ENCODE measurements around the gene ROPN1. TPM values are rescaled to one million over a fixed set of nuclear protein-coding genes. Genes with fewer than 3 reads are reported as not detected.

Gene ROPN1
- total and polyA plus RNA-seq, 10 of the 15 experiments (the other 5 are each of a cell fraction or from before 2014, with no cell fraction given) = not detected

DNA sequence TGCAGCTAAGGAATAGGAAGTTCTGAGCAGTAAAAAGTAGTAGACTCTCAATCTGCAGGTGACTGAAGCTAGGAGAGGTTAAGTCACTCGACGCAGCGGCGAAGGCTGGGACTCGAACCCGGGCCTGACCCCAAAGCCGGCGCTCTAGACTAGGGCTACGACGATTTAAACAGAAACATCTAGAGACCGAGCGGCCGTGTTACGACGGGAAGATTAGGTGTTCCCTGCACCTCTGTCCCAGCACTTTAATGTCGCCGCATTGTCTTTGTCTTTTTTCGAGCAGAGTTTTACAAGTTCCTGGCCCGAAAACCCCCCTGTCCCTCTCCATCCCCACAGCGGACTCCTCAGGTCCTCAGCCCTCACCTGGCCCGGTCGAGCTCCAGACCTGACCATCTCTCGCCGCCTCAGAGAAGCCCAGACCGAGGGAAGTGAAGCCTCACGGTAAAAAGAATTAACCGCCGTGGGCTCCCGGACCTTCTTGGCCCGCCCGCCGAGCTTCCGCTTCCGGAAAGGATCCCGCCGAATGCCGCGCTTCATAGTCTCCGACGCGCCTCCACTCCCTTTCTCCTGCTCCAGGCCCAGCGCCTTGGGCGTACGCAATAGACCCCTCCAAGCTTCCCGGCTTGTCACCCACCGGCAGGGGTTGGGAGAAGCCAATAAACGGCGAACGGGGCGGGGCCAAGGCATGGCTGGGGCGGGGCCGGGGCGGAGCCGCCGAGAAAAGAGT is 31.0 kb downstream of the ROPN1 start, which contains the start of gene CCDC14:
TSS of gene CCDC14 (minus strand) at position 449 of the 727 bp plus-strand sequence. CDS start at position 393, 56 bp downstream.
- Histone ChIP-seq H3K4me1 (ENCODE audit: control insufficient read depth, insufficient read depth, low read length) (peaks cover 5% of the 10 kb centered on the region; the same call in 1 of the 2 replicates), H3K36me3 (ENCODE audit: control insufficient read depth in 2 of 2, insufficient read depth in 2 of 2, low read length in 1 of 2) (no peaks in the 10 kb centered on the region), H3K9me3 (replicated peaks; ENCODE audit: control insufficient read depth, insufficient read depth, low read length) (no peaks in the 10 kb centered on the region), H3K4me3 (peak within 1 kb of the TSS; percentile 100), H2AFZ (ENCODE audit: control insufficient read depth, low read depth, low read length) (peak within 1 kb of the TSS; percentile 94), H4K20me1 (ENCODE audit: control insufficient read depth, insufficient read depth) (no peaks in the 10 kb centered on the region), H3K4me2 (ENCODE audit: control insufficient read depth, insufficient read depth) (peak within 1 kb of the TSS; percentile 51), H3K79me2 (ENCODE audit: control insufficient read depth, insufficient read depth, low read length) (peaks cover 5% of the 10 kb centered on the region), H3K27ac (ENCODE audit: control insufficient read depth, insufficient read depth) (peak within 1 kb of the TSS; percentile 78), H3K9ac (ENCODE audit: control insufficient read depth, insufficient read depth, low read length) (peak within 1 kb of the TSS; percentile 97), H3K27me3 (replicated peaks in 1 of 2; ENCODE audit: control insufficient read depth in 2 of 2, insufficient read depth in 2 of 2, low read length in 1 of 2) (no peaks in the 10 kb centered on the region)
- CTCF ChIA-PET = interaction anchor here (1.6 kb wide), 1 partner anchor 237 kb away, joined by 5 read pairs; no protein-coding TSS in a partner anchor
- intact Hi-C loops (cut with micrococcal nuclease; ENCODE audit: unreplicated experiment) = no loop called here
- FAIRE-seq = no peak
- BruUV-seq (replicated peaks) = TSS peak; percentile 81
- in situ Hi-C loops (cut with MboI) = no loop called here
- ATAC-seq = peak; percentile 93
- RAD21 ChIA-PET (ENCODE audit: unreplicated experiment) = no interaction called here
- SMC1A ChIA-PET (ENCODE audit: uncharacterized antibody, unreplicated experiment) = no interaction called here
- no peak for DNase-seq (ENCODE audit: low read depth, low spot score)
- POLR2A ChIA-PET = interaction anchor here (0.6 to 0.8 kb wide), 2 partner anchors 88 to 227 kb away, joined by 3 to 5 read pairs; no protein-coding TSS in a partner anchor
- WGBS (ENCODE audit: insufficient coverage, insufficient replicate concordance, low lambda C conversion rate, missing lambda C conversion rate) = under 1% methylated on average over 52 of the region's 55 CpGs
- TF ChIP-seq TCF12 (IDR thresholded peaks at IDR 0.05; ENCODE audit: low read depth, low read length) (peak; percentile 52; the same call in 1 of the 2 replicates), MTA2 (IDR thresholded peaks at IDR 0.05; ENCODE audit: low read depth) (no peak), ZNF217 (IDR thresholded peaks at IDR 0.05) (no peak), SMAD5 (IDR thresholded peaks at IDR 0.05; ENCODE audit: low read depth) (no peak), EP300 (IDR thresholded peaks at IDR 0.05; ENCODE audit: borderline replicate concordance in 1 of 2, control insufficient read depth in 1 of 2, low read depth in 2 of 2, low read length in 2 of 2) (no peak), SIN3A (IDR thresholded peaks at IDR 0.05; ENCODE audit: low read depth, low read length) (0 out of 2 replicates have a peak, but pooled peaks have one; percentile 36), CHD4 (IDR thresholded peaks at IDR 0.05) (no peak), HDGF (IDR thresholded peaks at IDR 0.05) (no peak), NRF1 (conservative IDR thresholded peaks at IDR 0.05; ENCODE audit: low read depth, low read length) (no peak), TCF3 (IDR thresholded peaks at IDR 0.05; ENCODE audit: borderline replicate concordance, insufficient read depth, low read depth, low read length) (no peak), ATF7 (IDR thresholded peaks at IDR 0.05; ENCODE audit: low read depth) (no peak), EZH2 (IDR thresholded peaks at IDR 0.05; ENCODE audit: borderline replicate concordance, control insufficient read depth, low read depth, low read length) (no peak), SREBF2 (IDR thresholded peaks at IDR 0.05; ENCODE audit: low read length) (no peak), RAD51 (IDR thresholded peaks at IDR 0.05) (no peak), PML (IDR thresholded peaks at IDR 0.05; ENCODE audit: low read length) (peak; percentile 31; the same call in 1 of the 2 replicates), ZNF622 (IDR thresholded peaks at IDR 0.05) (no peak), STAT3 (IDR thresholded peaks at IDR 0.05; ENCODE audit: low read depth, low read length) (no peak), RB1 (IDR thresholded peaks at IDR 0.05; ENCODE audit: borderline replicate concordance) (peak; percentile 32; the same call in 1 of the 2 replicates), EED (IDR thresholded peaks at IDR 0.05; ENCODE audit: low read depth) (peak; percentile 50; the same call in 1 of the 2 replicates), SREBF1 (IDR thresholded peaks at IDR 0.05; ENCODE audit: low read length) (no peak)
- TF ChIP-seq, protein P1, sequence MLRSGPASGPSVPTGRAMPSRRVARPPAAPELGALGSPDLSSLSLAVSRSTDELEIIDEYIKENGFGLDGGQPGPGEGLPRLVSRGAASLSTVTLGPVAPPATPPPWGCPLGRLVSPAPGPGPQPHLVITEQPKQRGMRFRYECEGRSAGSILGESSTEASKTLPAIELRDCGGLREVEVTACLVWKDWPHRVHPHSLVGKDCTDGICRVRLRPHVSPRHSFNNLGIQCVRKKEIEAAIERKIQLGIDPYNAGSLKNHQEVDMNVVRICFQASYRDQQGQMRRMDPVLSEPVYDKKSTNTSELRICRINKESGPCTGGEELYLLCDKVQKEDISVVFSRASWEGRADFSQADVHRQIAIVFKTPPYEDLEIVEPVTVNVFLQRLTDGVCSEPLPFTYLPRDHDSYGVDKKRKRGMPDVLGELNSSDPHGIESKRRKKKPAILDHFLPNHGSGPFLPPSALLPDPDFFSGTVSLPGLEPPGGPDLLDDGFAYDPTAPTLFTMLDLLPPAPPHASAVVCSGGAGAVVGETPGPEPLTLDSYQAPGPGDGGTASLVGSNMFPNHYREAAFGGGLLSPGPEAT (IDR thresholded peaks at IDR 0.05; ENCODE audit: low read depth) = peak; percentile 22; the same call in 1 of the 2 replicates
- TF ChIP-seq, protein P2, sequence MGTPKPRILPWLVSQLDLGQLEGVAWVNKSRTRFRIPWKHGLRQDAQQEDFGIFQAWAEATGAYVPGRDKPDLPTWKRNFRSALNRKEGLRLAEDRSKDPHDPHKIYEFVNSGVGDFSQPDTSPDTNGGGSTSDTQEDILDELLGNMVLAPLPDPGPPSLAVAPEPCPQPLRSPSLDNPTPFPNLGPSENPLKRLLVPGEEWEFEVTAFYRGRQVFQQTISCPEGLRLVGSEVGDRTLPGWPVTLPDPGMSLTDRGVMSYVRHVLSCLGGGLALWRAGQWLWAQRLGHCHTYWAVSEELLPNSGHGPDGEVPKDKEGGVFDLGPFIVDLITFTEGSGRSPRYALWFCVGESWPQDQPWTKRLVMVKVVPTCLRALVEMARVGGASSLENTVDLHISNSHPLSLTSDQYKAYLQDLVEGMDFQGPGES (IDR thresholded peaks at IDR 0.05) = no peak
- TF ChIP-seq, protein P3, sequence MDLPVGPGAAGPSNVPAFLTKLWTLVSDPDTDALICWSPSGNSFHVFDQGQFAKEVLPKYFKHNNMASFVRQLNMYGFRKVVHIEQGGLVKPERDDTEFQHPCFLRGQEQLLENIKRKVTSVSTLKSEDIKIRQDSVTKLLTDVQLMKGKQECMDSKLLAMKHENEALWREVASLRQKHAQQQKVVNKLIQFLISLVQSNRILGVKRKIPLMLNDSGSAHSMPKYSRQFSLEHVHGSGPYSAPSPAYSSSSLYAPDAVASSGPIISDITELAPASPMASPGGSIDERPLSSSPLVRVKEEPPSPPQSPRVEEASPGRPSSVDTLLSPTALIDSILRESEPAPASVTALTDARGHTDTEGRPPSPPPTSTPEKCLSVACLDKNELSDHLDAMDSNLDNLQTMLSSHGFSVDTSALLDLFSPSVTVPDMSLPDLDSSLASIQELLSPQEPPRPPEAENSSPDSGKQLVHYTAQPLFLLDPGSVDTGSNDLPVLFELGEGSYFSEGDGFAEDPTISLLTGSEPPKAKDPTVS (IDR thresholded peaks at IDR 0.05; ENCODE audit: low read depth, low read length) = no peak
